Neutrophil (primary cell): ENCODE results near the gene PTRHD1.

Experiments
- H3K27ac ChIP-seq: fragments of 200-600 bp; sonication (generic); 2 replicates; pipeline ENCODE4 v1.5.1; 2016; ENCODE audit warnings: mild to moderate bottlenecking, moderate library complexity
- H3K27me3 ChIP-seq: fragments of 200-600 bp; sonication (generic); 2 replicates; pipeline ENCODE4 v1.6.0; 2016; ENCODE audit warnings: mild to moderate bottlenecking
- H3K36me3 ChIP-seq: fragments of 200-600 bp; sonication (generic); 2 replicates; pipeline ENCODE4 v1.5.1; 2017
- H3K4me1 ChIP-seq, 2 experiments: fragments of 200-600 bp in 1 of 2; sonication (generic) in 1 of 2; 1 replicate in 1 of 2; 2 replicates in 1 of 2; pipeline versions ENCODE4 v1.5.1 to v1.6.1; 2013 to 2016; ENCODE audit warnings: low read depth in 1 of 2, low read length in 1 of 2, mild to moderate bottlenecking in 1 of 2, moderate library complexity in 1 of 2; ENCODE audit not compliant: control insufficient read depth in 1 of 2, insufficient read depth in 1 of 2
- H3K4me3 ChIP-seq, 2 experiments: fragments of 200-600 bp in 1 of 2; sonication (generic) in 1 of 2; 1 replicate in 1 of 2; 2 replicates in 1 of 2; pipeline ENCODE4 v1.5.1; 2013 to 2016; ENCODE audit warnings: low read depth in 1 of 2, low read length in 1 of 2, mild to moderate bottlenecking in 1 of 2, moderate library complexity in 1 of 2
- H3K9me3 ChIP-seq: fragments of 200-600 bp; sonication (generic); 2 replicates; pipeline ENCODE4 v1.5.1; 2016
- CTCF ChIP-seq: fragments of 200-600 bp; sonication (generic); IDR thresholded peaks from 2 replicates; pipeline ENCODE4 v1.5.1; 2016; ENCODE audit warnings: antibody characterized with exemption

Gene PTRHD1

GRCh38 chr2:24821433-24821891 is 28.3 kb upstream of the PTRHD1 start:
- no peak overlapping the region for H3K27ac ChIP-seq
- no peaks in the 10 kb centered on the region for H3K27me3 ChIP-seq
- TF ChIP-seq CTCF = no peak
- H3K9me3 ChIP-seq = no peaks in the 10 kb centered on the region
- H3K4me3 ChIP-seq = no peak overlapping the region
- H3K4me1 ChIP-seq = no peaks in the 10 kb centered on the region
- H3K36me3 ChIP-seq = peaks cover 64% of the 10 kb centered on the region

- H3K27ac ChIP-seq = no peak overlapping the region
- no peaks in the 10 kb centered on the region for H3K9me3 ChIP-seq
- no peaks in the 10 kb centered on the region for H3K27me3 ChIP-seq
- TF ChIP-seq CTCF = no peak
- H3K36me3 ChIP-seq = peaks cover 69% of the 10 kb centered on the region
- H3K4me3 ChIP-seq = no peak overlapping the region
- no peaks in the 10 kb centered on the region for H3K4me1 ChIP-seq
Observed at GRCh38 chr2:24820598-24821432, 27.6 kb upstream of the PTRHD1 start.

GRCh38 chr2:24820175-24820513 is 27.0 kb upstream of the PTRHD1 start:
- no peak for TF ChIP-seq CTCF
- Histone ChIP-seq H3K27me3 (no peaks in the 10 kb centered on the region), H3K27ac (no peak overlapping the region), H3K4me1 (no peaks in the 10 kb centered on the region), H3K4me3 (no peak overlapping the region), H3K9me3 (no peaks in the 10 kb centered on the region), H3K36me3 (peaks cover 74% of the 10 kb centered on the region)

GRCh38 chr2:24819442-24820174 is 26.4 kb upstream of the PTRHD1 start:
- no peak for TF ChIP-seq CTCF
- H3K27me3 ChIP-seq = no peaks in the 10 kb centered on the region
- peaks cover 77% of the 10 kb centered on the region for H3K36me3 ChIP-seq
- no peak overlapping the region for H3K4me3 ChIP-seq
- no peak overlapping the region for H3K27ac ChIP-seq
- H3K4me1 ChIP-seq = no peaks in the 10 kb centered on the region
- no peaks in the 10 kb centered on the region for H3K9me3 ChIP-seq

- Histone ChIP-seq H3K9me3 (no peaks in the 10 kb centered on the region), H3K4me1 (no peaks in the 10 kb centered on the region), H3K36me3 (peaks cover 71% of the 10 kb centered on the region), H3K4me3 (no peak overlapping the region), H3K27me3 (no peaks in the 10 kb centered on the region), H3K27ac (no peak overlapping the region)
- no peak for TF ChIP-seq CTCF
Observed at GRCh38 chr2:24818721-24819167, 25.6 kb upstream of the PTRHD1 start.
